ENCODE measurements around the gene ZC3H10. TPM values are rescaled to one million over a fixed set of nuclear protein-coding genes. Genes with fewer than 3 reads are reported as not detected.

The ZC3H10 gene
- polyA plus RNA-seq, 1 donor from 2014 or later: 6.7 TPM

Other genes with a start within 250 kb of the ZC3H10 start
- 45.7 and 49.3 TPM in 2 replicates for gene PYM1, start 190.4 kb upstream of the ZC3H10 start, polyA plus RNA-seq
- gene DGKA, start 187.1 kb upstream of the ZC3H10 start, polyA plus RNA-seq: 1.1 and 1.2 TPM in 2 replicates
- gene PMEL, start 152.2 kb upstream of the ZC3H10 start, polyA plus RNA-seq: not detected in 2 replicates
- gene CDK2, start 151.4 kb upstream of the ZC3H10 start, polyA plus RNA-seq: 2.3 and 2.6 TPM in 2 replicates
- 39.6 and 43.9 TPM in 2 replicates for gene RAB5B, start 144.2 kb upstream of the ZC3H10 start, polyA plus RNA-seq
- 13.1 and 20.4 TPM in 2 replicates for gene SUOX, start 121.0 kb upstream of the ZC3H10 start, polyA plus RNA-seq
- 4.8 and 5.0 TPM in 2 replicates for gene IKZF4, start 97.2 kb upstream of the ZC3H10 start, polyA plus RNA-seq
- 598 and 686 TPM in 2 replicates for gene RPS26, start 76.3 kb upstream of the ZC3H10 start, polyA plus RNA-seq
- 0.58 and 0.78 TPM in 2 replicates for gene ERBB3, start 38.1 kb upstream of the ZC3H10 start, polyA plus RNA-seq
- gene PA2G4, start 13.7 kb upstream of the ZC3H10 start, polyA plus RNA-seq: 109 and 115 TPM in 2 replicates
- gene RPL41, start 1.6 kb upstream of the ZC3H10 start, polyA plus RNA-seq: 1,970 and 2,186 TPM in 2 replicates
- 19.6 and 25.1 TPM in 2 replicates for gene ESYT1, start 10.0 kb downstream of the ZC3H10 start, polyA plus RNA-seq
- 369 and 376 TPM in 2 replicates for gene MYL6B, start 34.3 kb downstream of the ZC3H10 start, polyA plus RNA-seq
- 2,918 and 3,234 TPM in 2 replicates for gene MYL6, start 40.1 kb downstream of the ZC3H10 start, polyA plus RNA-seq
- 85.6 and 93.2 TPM in 2 replicates for gene SMARCC2, start 71.2 kb downstream of the ZC3H10 start, polyA plus RNA-seq
- gene RNF41, start 103.7 kb downstream of the ZC3H10 start, polyA plus RNA-seq: 87.9 and 108 TPM in 2 replicates
- gene NABP2, start 106.1 kb downstream of the ZC3H10 start, polyA plus RNA-seq: 54.3 and 79.1 TPM in 2 replicates
- gene SLC39A5, start 111.8 kb downstream of the ZC3H10 start, polyA plus RNA-seq: 0.33 TPM in 1 of 2 replicates, not detected in the other
- 7.3 and 8.3 TPM in 2 replicates for gene ANKRD52, start 140.1 kb downstream of the ZC3H10 start, polyA plus RNA-seq
- gene COQ10A, start 148.7 kb downstream of the ZC3H10 start, polyA plus RNA-seq: 56.5 and 62.4 TPM in 2 replicates
- 65.7 and 101 TPM in 2 replicates for gene CS, start 182.1 kb downstream of the ZC3H10 start, polyA plus RNA-seq
- 169 and 175 TPM in 2 replicates for gene CNPY2, start 197.7 kb downstream of the ZC3H10 start, polyA plus RNA-seq
- gene PAN2, start 215.7 kb downstream of the ZC3H10 start, polyA plus RNA-seq: 63.0 and 80.1 TPM in 2 replicates
- 0.31 TPM in 1 of 2 replicates, not detected in the other for gene IL23A, start 220.6 kb downstream of the ZC3H10 start, polyA plus RNA-seq
- 88.2 and 99.3 TPM in 2 replicates for gene STAT2, start 241.8 kb downstream of the ZC3H10 start, polyA plus RNA-seq
- gene APOF, start 244.6 kb downstream of the ZC3H10 start, polyA plus RNA-seq: not detected in 2 replicates

Data from neural cell (in vitro differentiated cells).